NCI-H345 treated with DMSO at 0.1 percent for 48 hours (cell line): ENCODE data around the gene MTMR2.
A peak's percentile ranks its signal among the peaks of the same experiment; 100 is the strongest.

ENCODE experiments used
- DNase-seq: peaks from one replicate; lab custom pipeline; 2025; ENCODE audit not compliant: unreplicated experiment; lab: John Stamatoyannopoulos, UW

The MTMR2 gene

DNA sequence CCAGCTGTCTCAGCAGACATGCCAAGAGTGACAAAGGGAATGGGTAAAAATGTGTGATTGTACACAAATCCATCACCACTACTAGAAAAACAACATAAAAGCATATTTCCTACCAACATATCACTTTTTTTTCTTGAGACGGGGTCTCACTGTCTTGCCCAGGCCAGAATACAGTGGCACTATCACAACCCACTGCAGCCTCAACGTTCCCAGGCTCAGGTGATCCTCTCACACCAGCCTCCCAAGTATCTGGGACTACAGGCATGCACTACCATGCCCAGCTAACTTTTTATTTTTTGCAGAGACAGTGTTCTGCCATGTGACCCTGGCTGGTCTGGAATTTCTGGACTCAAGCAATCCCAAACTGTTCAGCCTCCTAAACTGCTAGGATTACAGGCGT, 5.2 kb downstream of the MTMR2 start:
- DNase-seq = no peak

- DNase-seq = no peak
These were observed 5.9 kb downstream of the MTMR2 start for GRCh38 chr11:95918056-95918455.

DNA sequence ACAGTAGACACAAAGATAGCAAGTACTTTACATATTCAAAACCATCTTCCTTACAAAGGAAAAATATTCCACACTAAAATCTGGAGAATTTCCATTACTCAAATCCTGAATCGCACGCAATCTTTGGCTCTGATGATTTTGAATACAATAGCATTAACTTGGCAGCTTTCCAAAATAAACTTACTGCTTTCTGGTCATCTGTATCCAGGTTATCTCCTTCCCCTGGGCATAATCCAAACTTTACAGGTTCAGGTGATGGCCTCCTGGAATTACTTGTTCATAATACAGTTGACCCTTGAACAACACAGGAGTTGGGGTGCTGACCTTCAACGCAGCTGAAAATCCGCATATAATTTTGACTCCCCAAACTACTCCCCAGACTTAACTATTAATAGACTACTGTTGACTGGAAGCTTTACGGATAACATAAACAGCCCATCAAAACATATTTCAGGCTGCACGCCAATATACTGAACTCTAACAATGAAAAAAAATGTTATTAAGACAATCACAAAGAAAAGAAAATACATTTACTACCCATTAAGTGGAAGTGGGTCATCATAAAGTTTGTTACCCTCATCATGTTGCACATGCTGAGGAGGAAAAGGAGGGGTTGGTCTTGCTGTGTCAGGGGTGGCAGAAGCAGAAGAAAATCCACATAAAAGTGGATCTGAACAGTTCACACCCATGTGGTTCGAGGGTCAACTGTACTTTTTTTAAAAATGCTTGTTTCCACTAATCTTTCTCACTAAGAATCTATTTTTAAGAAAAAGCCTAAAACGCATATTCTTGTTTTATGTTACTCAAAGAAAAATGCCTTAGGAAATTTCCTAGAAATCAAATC, 6.5 kb downstream of the MTMR2 start:
- DNase-seq = peak; percentile 68

- no peak for DNase-seq
These were observed 7.9 kb downstream of the MTMR2 start for GRCh38 chr11:95916049-95916448.

GRCh38 chr11:95915051-95915450, 8.9 kb downstream of the MTMR2 start:
- DNase-seq = no peak

DNA sequence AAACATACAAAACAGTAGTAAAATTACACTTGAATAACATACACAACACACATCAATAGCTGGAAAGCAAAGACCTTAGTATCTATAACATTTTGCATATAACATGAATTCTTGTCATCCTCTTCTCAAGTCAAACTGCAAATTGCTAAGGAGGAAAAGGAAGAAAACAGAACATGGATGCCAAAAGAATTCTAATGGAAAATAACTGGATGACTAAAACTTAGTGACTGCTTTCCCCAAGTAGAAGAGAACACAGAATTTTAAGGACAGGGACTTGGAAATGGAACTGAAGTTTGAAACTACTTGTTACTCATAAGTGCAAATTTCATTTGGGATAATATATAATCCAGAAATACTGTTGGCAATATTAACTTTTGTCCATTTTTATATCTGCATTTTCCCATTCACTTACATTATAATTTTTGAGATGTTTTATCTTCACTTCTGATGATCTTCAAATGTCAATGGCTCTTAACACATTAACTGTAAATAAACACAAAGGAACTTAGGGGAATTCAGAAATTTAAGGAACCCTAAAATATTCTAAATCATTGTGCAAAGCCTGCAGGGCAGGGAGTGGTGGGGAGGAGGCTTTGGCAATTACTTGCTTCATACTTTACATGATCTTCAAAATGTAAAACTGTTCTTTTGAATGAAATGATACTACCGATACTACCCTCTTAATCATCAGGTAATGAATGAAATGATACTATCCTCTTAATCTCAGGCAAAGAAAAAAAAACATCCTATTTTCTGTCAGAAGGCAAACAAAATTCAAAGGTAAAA, 9.9 kb downstream of the MTMR2 start:
- DNase-seq = no peak

DNA sequence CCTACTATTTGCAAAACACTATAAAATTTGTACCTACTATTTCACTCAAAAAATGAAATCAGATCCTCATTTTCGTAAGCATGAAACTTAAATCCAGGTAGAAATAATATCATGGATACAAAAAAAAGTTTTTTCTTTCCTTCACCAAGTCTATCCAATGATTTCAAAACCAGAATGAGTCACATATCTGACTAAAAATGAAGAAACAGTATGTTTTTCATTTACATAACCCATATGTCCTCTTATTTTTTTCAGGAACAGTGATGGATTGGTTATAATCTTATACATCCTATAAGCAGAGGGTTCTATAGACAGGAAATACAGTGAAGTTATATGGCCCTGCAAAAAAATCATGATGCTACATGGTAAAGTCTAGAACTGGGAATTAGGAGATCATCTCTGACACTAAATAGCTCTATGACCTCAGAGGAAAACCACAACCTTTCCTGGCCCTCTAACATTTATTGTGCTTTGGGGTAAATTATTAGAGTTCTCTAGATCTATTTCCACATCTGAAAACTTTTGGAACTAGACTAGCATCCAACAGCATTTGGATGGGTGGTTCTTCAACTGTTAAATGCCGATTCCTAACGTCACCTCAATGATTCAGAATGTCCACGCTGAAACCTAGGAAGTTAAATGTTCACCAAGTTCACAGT, 10.9 kb downstream of the MTMR2 start:
- DNase-seq = no peak

DNA sequence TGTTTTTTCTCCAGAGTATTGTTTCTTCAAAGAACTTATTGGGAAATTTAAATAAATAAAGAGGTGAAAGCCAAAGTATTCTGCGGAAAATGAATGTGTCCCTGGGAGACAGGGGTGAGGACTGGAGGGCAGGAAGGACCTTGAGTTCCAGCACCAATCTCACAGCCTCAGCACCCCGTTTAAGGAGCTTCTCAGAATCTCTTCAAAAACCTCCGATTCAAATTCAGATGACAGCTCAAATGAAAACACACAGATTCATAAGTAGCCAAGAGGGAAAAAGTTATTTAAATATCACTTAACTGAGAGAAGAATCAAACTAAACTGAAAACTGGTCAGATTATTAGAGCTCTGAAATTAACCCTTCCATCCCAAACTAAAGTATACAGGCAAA, 12.5 kb downstream of the MTMR2 start:
- DNase-seq = no peak

GRCh38 chr11:95910638-95911368, 13.1 kb downstream of the MTMR2 start:
- no peak for DNase-seq

GRCh38 chr11:95908826-95909225, 15.1 kb downstream of the MTMR2 start:
- DNase-seq = no peak

- DNase-seq = no peak
These were observed 16.4 kb downstream of the MTMR2 start for GRCh38 chr11:95907476-95907875.

GRCh38 chr11:95904009-95904650, 19.8 kb downstream of the MTMR2 start:
- DNase-seq = no peak

DNA sequence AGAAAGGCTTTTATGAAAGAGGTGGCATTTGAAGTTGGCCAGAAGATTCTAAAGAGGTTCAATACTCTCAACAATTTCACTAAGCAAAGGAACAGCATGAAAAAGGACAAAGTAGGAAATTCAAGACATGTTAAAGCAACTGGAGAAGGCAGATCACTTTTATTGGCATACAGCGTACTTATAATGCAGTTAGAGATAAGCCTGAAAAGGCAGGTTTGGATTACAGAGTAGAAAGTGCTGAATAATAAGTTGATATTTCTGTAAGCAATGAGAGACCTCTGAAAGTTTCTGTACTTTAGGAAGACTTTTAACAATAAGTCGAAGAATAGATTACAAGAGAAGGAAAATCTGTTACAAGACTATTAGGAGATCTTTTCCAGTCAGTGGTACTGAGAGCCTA, 25.1 kb downstream of the MTMR2 start:
- DNase-seq = no peak

DNA sequence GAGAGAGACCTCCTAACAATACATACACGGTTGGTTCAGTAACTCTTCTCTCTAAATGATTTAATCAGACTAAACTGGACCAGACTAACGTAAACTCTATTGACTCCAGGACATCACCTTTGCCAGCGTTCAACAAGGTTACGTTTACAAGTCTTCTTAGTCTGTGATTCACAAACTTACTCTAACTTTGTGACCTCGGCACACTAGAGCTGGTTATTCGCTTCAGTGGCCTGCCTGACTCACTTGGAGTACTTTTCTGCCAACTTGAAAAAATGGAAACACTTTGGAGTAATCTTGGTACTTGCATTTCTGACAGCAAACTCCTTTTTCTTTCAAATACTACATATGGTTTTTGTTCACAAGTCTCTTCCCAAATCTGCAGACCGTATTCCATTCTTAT, 26.2 kb downstream of the MTMR2 start:
- DNase-seq = no peak

GRCh38 chr11:95895815-95896214, 28.1 kb downstream of the MTMR2 start:
- DNase-seq = no peak

DNA sequence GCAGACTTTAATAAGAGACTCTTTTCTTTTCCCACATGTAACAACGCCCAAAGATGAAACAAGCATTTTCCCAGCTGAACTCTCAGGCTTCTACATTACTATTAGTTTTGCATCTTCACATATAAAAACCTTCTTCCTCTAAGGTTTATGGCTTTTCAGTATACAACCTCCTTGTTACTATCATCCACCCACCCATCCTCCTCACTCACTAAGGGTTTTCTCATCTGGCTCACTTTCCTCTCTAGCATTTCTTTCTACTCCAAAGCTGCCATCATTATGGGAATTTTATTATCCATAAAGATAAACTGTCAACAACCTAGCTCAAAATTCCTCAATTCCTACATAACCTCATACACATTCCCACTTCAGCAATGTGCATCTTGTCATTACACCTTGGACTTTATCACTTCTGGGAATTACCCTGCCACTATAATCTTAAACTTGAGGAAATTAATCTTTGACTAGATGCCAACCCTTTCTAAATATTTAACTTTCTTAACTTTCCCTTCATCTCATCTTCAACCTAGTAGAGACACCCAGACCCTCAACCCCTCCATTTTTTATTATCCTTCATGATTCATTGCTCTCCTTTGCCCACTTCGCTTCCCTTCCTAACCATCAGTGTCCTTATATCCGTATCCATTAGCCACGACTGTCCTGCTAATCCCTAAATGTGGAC, 30.9 kb downstream of the MTMR2 start:
- no peak for DNase-seq

GRCh38 chr11:95892492-95892891, 31.4 kb downstream of the MTMR2 start:
- no peak for DNase-seq

GRCh38 chr11:95891423-95892170, 32.3 kb downstream of the MTMR2 start:
- no peak for DNase-seq

GRCh38 chr11:95888852-95889251, 35.1 kb downstream of the MTMR2 start:
- no peak for DNase-seq
